Measurements from ENCODE around the gene FLRT3. TPM values are rescaled to one million over a fixed set of nuclear protein-coding genes. Genes with fewer than 3 reads are reported as not detected.

Gene FLRT3
- total RNA-seq, 1 experiment from 2014 or later: 1.5 TPM

GRCh38 chr20:14288341-14289330, 48.8 kb downstream of the FLRT3 start (continued):
- no peak for TF ChIP-seq RAD21 (IDR thresholded peaks at IDR 0.05; ENCODE audit: low read depth)
- TF ChIP-seq ELF1 (IDR thresholded peaks at IDR 0.05; ENCODE audit: borderline replicate concordance, low read depth): no peak
- peak; percentile 59 for TF ChIP-seq JUND (IDR thresholded peaks at IDR 0.05)
- TF ChIP-seq, protein P1, sequence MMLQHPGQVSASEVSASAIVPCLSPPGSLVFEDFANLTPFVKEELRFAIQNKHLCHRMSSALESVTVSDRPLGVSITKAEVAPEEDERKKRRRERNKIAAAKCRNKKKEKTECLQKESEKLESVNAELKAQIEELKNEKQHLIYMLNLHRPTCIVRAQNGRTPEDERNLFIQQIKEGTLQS (IDR thresholded peaks at IDR 0.05): no peak

GRCh38 chr20:14284443-14284842, 53.0 kb downstream of the FLRT3 start:
- no peaks in the 10 kb centered on the region for H3K27me3 ChIP-seq (ENCODE audit: insufficient read depth, low read length)
- no peak overlapping the region for H3K9ac ChIP-seq (ENCODE audit: low read length)
- no peak overlapping the region for H2AFZ ChIP-seq (ENCODE audit: low read depth, low read length, poor library complexity, severe bottlenecking)
- POLR2A ChIA-PET: no interaction called here
- CTCF ChIA-PET: no interaction called here
- no peaks in the 10 kb centered on the region for H3K9me3 ChIP-seq (ENCODE audit: control insufficient read depth in 1 of 2, insufficient read depth in 1 of 2, low read depth in 1 of 2, low read length in 2 of 2)
- H3K36me3 ChIP-seq (ENCODE audit: control insufficient read depth in 1 of 2, insufficient read depth in 2 of 2, low read length in 2 of 2): no peaks in the 10 kb centered on the region
- H3K4me3 ChIP-seq (replicated peaks in 1 of 2; ENCODE audit: low read depth in 1 of 2, low read length in 2 of 2): no peak overlapping the region
- H4K20me1 ChIP-seq (ENCODE audit: insufficient read depth): no peaks in the 10 kb centered on the region
- H3K4me1 ChIP-seq (ENCODE audit: control insufficient read depth in 1 of 2, insufficient read depth in 2 of 2, low read length in 2 of 2): peaks cover 0 to 13% of the 10 kb centered on the region in 2 experiments; a peak in 1 of 4 replicates
- ATAC-seq (no peak), DNase-seq (ENCODE audit: low read depth, low spot score) (no peak)
- H3K9me2 ChIP-seq (ENCODE audit: insufficient read depth): no peaks in the 10 kb centered on the region
- no peak overlapping the region for H3K4me2 ChIP-seq (ENCODE audit: low read length)
- no peak overlapping the region for H3K27ac ChIP-seq (ENCODE audit: low read depth, low read length)
- RAD21 ChIA-PET (ENCODE audit: low non-redundant PET in 1 of 2, low total read pairs in 2 of 2, uncharacterized antibody in 2 of 2, unreplicated experiment in 2 of 2): no interaction called here
- no TSS peak for BruUV-seq (replicated peaks)
- H3K79me2 ChIP-seq (ENCODE audit: insufficient read depth, low read length): no peaks in the 10 kb centered on the region
- no peak for TF ChIP-seq ZFX (IDR thresholded peaks at IDR 0.05)
- TF ChIP-seq SIN3A (IDR thresholded peaks at IDR 0.05; ENCODE audit: low read depth): no peak
- TF ChIP-seq EZH2 (IDR thresholded peaks at IDR 0.05): no peak
- no peak for TF ChIP-seq JUND (IDR thresholded peaks at IDR 0.05)
- TF ChIP-seq, protein P1 (IDR thresholded peaks at IDR 0.05): no peak
- TF ChIP-seq EZH2phosphoT487 (IDR thresholded peaks at IDR 0.05; ENCODE audit: borderline replicate concordance): no peak
- no peak for TF ChIP-seq SRF (IDR thresholded peaks at IDR 0.05; ENCODE audit: low read depth)
- TF ChIP-seq YY1 (IDR thresholded peaks at IDR 0.05; ENCODE audit: extremely low read depth, insufficient replicate concordance, low read depth, low read length): no peak
- intact Hi-C loops (cut with micrococcal nuclease): no loop called here
